HG02678 (cell line): ENCODE measurements around the gene ZBTB8OS.

Source experiments
- ATAC-seq: cut with Tn5 transposase; IDR thresholded peaks from one replicate; pipeline ENCODE4 v1.9.1; 2021; ENCODE audit warnings: mild to moderate bottlenecking, moderate library complexity; ENCODE audit not compliant: unreplicated experiment

The ZBTB8OS gene

DNA sequence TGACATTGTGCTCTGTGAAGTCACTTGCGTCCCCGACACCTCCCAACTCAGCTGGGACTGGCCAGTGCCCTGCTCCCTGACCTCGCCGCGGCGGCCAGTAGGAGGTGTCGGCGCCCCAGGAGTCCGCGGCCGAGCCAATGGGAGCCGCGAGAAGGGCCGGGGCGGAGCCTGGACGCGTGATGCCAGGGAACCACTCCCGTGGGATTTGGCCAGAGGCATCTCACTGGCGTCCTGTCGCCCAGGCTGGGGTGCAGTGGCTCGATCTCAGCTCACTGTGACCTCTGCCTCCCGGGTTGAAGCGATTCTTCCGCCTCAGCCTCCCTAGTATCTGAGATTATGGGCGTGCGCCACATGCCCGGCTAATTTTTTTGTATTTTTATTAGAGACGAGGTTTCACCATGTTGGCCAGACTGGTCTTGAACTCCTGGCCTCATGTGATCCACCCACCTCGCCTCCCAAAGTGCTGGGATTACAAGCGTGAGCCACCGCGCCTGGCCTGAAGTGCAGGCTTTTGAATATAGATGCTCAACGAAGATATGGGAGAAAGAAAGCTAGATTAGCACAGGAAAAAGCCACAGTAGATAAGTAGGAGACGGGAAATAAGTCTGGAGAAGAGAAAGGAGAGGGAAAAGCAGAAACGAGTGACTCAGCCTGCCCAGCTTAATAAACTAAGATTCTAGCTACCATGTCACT, 38.0 kb downstream of the ZBTB8OS start:
- peak; percentile 82 for ATAC-seq

DNA sequence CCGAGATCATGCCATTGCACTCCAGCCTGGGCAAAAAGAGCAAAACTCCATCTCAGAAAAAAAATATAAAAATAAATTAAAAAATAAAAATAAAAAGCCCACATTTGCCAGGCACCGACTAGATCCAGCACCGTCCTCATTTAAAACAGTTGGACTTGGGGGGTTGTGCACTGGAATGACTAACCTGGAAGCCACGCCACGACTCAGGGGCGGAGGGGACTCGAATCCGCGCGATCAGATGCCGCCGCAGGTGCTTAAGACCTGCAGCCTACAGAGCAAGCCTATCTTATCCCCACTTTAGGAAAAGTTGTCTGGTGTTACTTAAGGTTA, 38.5 kb downstream of the ZBTB8OS start:
- ATAC-seq, result peak; percentile 6

DNA sequence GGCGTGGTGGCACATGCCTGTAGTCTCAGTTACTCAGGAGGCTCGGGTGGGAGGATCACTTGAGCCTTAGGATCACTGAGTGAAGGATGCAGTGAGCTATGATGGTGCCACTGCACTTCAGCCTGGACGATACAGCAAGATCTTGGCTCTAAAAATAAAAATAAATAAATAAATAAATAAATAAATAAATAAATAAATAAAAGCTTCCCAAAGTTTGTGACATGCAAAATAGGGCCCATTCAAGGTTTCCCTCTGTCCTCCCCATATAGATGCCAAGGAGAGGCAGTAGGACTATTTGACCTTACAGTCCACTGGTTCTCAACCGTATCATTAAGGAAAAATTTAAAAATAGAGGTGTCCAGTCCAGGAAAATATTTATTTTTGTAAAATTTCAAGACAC, 41.2 kb downstream of the ZBTB8OS start:
- ATAC-seq, result no peak

DNA sequence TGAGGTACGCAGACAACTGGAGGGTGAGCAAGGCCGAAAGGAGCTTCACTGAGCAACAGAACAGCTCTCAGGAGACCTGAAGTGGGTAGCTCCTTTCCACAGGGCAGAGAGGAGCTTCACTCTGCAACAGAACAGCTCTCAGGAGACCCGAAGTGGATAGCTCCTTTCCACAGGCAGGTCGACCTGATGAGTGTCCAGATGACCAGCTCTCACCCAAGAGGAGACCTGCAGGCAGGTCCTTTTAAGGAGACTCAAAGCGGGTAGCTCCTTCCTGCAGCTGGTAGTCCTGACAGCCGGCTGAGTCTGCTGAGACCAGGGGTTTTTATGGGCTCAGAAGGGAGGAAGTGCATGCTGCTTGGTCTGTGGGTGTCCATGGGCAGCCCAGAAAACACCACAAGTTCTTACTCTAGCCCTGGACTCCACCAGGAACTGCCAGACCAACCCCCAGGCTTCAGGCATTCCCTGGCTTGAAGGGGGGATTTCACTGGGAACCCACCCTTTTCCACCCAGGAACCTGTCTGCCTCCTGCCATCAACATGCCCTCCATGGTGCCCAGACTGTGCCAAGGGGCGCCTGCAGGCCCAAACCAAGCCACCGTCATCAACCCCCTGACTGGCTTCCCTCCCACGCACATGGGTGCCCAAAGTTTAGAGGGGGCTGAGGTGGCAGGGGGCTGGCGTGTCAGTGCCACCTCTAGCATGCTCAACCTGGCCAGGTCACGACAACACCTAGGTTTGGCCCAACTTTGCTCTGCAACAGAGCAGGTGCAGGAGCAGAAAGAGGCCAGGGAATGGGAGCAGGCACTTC, 43.6 kb downstream of the ZBTB8OS start:
- ATAC-seq, result no peak

DNA sequence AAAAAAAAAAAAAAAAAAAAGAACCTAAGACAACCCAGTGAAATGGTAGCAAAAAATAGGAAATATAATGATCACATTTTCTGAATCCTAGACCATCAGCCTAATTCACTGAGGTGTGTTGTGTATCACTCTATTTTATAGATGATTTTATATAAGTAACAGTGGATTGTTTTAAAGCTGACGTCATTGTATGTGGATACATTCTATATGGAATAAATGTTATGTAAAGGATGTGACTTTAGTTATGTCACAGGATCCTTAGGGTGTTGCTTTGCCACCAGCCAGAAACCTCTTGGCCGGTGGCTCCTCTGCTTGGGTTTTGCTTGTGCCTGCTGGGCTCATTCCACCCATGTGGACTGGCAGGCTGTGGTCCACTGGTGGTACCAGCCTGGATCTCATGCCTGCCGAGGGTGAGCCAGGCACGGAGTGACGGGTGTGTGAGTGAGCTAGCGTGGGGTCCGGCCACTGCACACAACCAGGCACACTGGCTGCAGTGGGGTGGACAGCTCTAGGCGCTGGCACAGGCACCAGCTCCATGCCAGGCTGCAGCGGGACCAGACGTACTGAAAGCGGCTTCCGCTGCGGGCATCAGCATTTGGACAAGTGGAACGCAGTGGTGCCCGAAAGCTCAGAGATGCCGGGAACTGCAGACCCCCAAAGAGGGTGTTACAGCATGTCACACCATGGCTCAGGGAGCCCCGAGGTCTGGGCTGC, 44.5 kb downstream of the ZBTB8OS start:
- no peak for ATAC-seq

DNA sequence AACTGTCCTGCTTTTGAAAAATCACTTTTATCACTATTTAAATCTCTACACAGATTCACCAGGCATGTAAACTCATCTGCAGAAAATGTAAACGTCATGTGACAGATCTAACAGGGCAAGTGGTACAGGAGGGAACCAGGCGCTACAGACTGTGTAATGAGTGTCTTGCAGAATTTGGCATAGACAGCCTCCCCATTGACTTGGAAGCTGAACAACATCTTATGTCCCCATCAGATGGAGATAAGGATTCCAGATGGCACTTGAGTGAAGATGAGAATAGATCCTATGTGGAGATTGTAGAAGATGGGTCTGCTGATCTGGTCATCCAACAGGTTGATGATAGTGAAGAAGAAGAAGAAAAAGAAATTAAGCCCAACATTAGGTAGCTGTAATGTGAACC, 50.3 kb downstream of the ZBTB8OS start:
- no peak for ATAC-seq

DNA sequence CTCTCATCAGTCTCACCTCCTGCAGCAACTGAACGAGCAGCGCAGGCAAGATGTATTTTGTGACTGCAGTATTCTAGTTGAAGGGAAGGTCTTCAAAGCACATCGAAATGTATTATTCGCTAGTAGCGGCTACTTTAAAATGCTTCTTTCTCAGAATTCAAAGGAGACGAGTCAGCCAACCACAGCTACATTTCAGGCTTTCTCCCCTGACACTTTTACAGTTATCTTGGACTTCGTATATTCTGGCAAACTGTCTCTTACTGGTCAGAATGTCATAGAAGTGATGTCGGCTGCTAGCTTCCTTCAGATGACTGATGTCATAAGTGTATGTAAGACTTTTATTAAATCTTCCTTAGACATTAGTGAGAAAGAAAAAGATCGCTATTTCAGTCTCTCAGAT, 57.4 kb downstream of the ZBTB8OS start:
- ATAC-seq, result no peak

DNA sequence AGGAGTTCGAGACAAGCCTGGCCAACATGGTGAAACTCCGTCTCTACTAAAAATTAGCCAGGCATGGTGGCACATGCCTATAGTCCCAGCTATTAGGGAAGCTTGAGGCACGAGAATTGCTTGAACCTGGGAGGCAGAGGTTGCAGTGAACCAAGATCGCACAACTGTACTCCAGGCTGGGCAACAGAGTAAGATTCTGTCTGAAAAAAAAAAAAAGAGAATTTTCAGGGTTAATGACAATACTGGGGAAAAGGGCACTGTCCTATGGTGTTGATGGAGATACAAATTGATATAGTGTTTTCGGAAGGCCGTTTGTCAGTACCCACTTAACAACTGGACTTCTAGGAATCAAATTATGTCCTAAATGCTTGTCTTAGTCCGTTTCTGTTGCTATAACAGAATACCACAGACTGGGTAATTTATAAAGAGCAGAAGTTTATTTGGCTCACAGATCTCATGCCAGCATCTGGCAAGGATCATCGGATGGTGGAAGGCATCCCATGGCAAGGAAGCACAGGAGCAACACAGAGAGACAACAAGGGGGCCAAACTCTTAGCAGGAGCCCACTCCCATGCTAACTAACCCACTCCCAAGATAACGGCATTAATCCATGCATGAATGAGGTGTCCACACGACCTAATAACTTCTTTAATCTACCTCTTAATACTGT, 69.9 kb downstream of the ZBTB8OS start:
- no peak for ATAC-seq
